GM23248 (cell line): ENCODE measurements around the gene HK1.

Experiments
- EZH2 ChIP-seq: fragments of 200-600 bp; sonication (generic); IDR thresholded peaks from 2 replicates; pipeline ENCODE4 v1.6.1; 2018; ENCODE audit warnings: antibody characterized with exemption, mild to moderate bottlenecking; ENCODE audit not compliant: insufficient read depth, poor library complexity, severe bottlenecking
- EZH2phosphoT487 ChIP-seq: fragments of 200-600 bp; sonication (generic); IDR thresholded peaks from 2 replicates; pipeline ENCODE4 v1.6.1; 2018; ENCODE audit warnings: antibody characterized with exemption, moderate library complexity, mild to moderate bottlenecking, low read depth; ENCODE audit not compliant: insufficient read depth

DNA sequence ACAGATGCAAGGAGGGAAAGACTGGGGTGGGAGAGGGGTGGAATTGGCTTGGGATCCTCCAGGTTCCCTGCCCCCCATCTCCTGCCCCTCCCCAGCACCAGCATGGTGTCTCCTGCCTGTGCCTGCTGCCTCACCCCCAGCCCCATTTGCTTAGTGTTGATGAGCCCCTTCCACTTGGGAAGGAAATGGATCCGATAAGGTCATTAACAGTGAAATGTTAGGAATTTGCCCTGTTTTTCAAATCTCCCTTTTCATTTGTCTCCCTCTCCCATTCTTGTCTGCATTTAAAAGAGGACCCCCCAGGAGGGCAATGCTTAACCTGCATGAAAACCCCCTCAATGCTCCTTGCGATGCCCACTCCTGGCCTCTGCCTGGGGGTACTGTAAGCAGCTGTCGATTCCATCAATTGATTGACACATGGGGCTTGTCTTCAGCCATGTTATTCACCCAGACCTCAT lies 51.5 kb downstream of the HK1 start:
- TF ChIP-seq EZH2 (no peak), EZH2phosphoT487 (no peak)
